Right lobe of liver (tissue), 4 donors: ENCODE results near the gene SPNS3.

Experiments
- CTCF ChIP-seq, 4 donors: fragments of 200-600 bp in 3 of 4; fragments of 450-650 bp in 1 of 4; IDR thresholded peaks; one replicate each; pipeline versions ENCODE4 v1.5.1 to v1.8.0; 2016 to 2022; ENCODE audit warnings: antibody characterized with exemption in 4 of 4, mild to moderate bottlenecking in 2 of 4
- POLR2A ChIP-seq: fragments of 450-650 bp; IDR thresholded peaks from one replicate; pipeline ENCODE4 v1.6.1; 2017; ENCODE audit warnings: antibody characterized with exemption, mild to moderate bottlenecking
- donor health status: DM: no; HTN: no; CAD: no.
- donor health status: DM: no; HTN: no; CAD: no.
- donor health status: DM: no; HTN: yes; CAD: no.

- TF ChIP-seq CTCF (IDR thresholded peaks at IDR 0.05) = no peak
- TF ChIP-seq POLR2A = peak; percentile 65
These were observed 63.5 kb downstream of the SPNS3 start for GRCh38 chr17:4497101-4497824.
